Gastroesophageal sphincter (tissue), 4 donors: ENCODE data around the gene TMEM207. TPM values are rescaled to one million over a fixed set of nuclear protein-coding genes. Genes with fewer than 3 reads are reported as not detected.

ENCODE experiments used
- ATAC-seq: fragments of 150-250 bp; one replicate; pipeline ENCODE4 v1.9.1; 2016; ENCODE audit warnings: mild to moderate bottlenecking, moderate library complexity
- H3K27ac ChIP-seq, 4 donors: fragments of 200-600 bp; sonication (generic) in 3 of 4; 1 replicate in 3 of 4; 2 replicates in 1 of 4; pipeline ENCODE4 v1.5.1; 2016 to 2019
- H3K27me3 ChIP-seq: fragments of 200-600 bp; sonication (generic); one replicate; pipeline ENCODE4 v1.5.1; 2019
- H3K36me3 ChIP-seq, 2 donors: fragments of 200-600 bp; sonication (generic); one replicate each; pipeline ENCODE4 v1.5.1; 2019; ENCODE audit warnings: control low read depth in 1 of 2
- H3K4me1 ChIP-seq, 3 donors: fragments of 200-600 bp; sonication (generic); 1 replicate in 2 of 3; 2 replicates in 1 of 3; pipeline ENCODE4 v1.5.1; 2016 to 2019; ENCODE audit warnings: control low read depth in 2 of 3
- H3K4me3 ChIP-seq, 2 donors: fragments of 200-600 bp; sonication (generic); one replicate each; pipeline ENCODE4 v1.5.1; 2019; ENCODE audit warnings: mild to moderate bottlenecking in 1 of 2, moderate library complexity in 1 of 2
- H3K9me3 ChIP-seq, 3 donors: fragments of 200-600 bp; sonication (generic); one replicate each; pipeline ENCODE4 v1.5.1; 2017 to 2019; ENCODE audit warnings: control low read depth in 2 of 3
- CTCF ChIP-seq, 4 experiments: fragments of 200-600 bp in 2 of 4; fragments of 450-650 bp in 2 of 4; sonication (generic) in 1 of 4; IDR thresholded peaks; one replicate each; pipeline ENCODE4 v1.5.1; 2017 to 2019; ENCODE audit warnings: antibody characterized with exemption in 4 of 4, mild to moderate bottlenecking in 2 of 4, moderate library complexity in 2 of 4
- EP300 ChIP-seq: sonication (generic); formaldehyde crosslinking; IDR thresholded peaks from one replicate; pipeline ENCODE4 v1.6.1; 2017; ENCODE audit warnings: antibody characterized with exemption, mild to moderate bottlenecking
- POLR2A ChIP-seq, 2 donors: fragments of 450-650 bp; IDR thresholded peaks; one replicate each; pipeline ENCODE4 v1.6.1; 2017; ENCODE audit warnings: antibody characterized with exemption in 2 of 2, mild to moderate bottlenecking in 2 of 2, moderate library complexity in 1 of 2
- POLR2AphosphoS5 ChIP-seq: sonication (generic); formaldehyde crosslinking; IDR thresholded peaks from one replicate; pipeline ENCODE4 v1.6.1; 2017; ENCODE audit warnings: antibody characterized with exemption
- WGBS, 2 donors: methylation state at CpG; one replicate each; pipeline ENCODE4 v1.1.5; 2018; ENCODE audit warnings: low coverage in 1 of 2; 5-methylcytosine and 5-hydroxymethylcytosine counted together
- total RNA-seq, 4 donors: library from RNA; depleted of rRNA; stranded (reverse); fragments of >200 nt; gene quantifications; one replicate each; pipeline ENCODE4 v1.1.0, GENCODE V29; 2016

The TMEM207 gene
- total RNA-seq, result not detected

DNA sequence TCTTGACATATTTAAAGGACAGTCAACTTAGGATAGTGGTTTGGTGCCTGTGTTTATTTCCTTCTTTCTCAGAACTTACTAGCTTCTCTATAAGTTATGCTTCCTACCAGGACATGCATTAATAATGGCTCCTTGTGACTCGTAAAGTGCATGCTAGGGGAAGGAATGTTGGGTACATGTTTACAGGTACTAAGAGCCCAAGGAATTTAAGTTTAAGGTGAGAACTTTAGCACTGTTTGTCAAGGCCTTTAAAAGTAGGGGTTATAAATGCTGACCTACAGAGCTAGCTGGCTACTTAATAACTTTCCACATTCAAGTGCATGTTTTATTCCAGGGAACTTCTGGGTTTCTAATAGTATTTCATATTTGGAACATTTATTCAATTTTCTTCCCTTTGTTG lies at the start of gene TMEM207:
TMEM207 (minus strand) TSS at position 101 of the 400 bp plus-strand sequence; CDS start at position 9, 92 bp downstream.
- no peaks in the 10 kb centered on the region for H3K9me3 ChIP-seq
- H3K27me3 ChIP-seq, result no peaks in the 10 kb centered on the region
- ATAC-seq, result no peak
- H3K36me3 ChIP-seq, result no peaks in the 10 kb centered on the region
- TF ChIP-seq POLR2AphosphoS5 (no peak), CTCF (IDR thresholded peaks at IDR 0.05) (no peak), EP300 (no peak), POLR2A (IDR thresholded peaks at IDR 0.05) (no peak)
- H3K4me3 ChIP-seq, result no peak within 1 kb of the TSS
- H3K27ac ChIP-seq, result no peak within 1 kb of the TSS
- WGBS, 2 donors, result 60 to 75% methylated on average over 1 of the region's 1 CpG
- H3K4me1 ChIP-seq, result no peaks in the 10 kb centered on the region

GRCh38 chr3:190499122-190499521 lies 49.4 kb upstream of the TMEM207 start:
- Histone ChIP-seq H3K27ac (no peak overlapping the region), H3K4me3 (no peak overlapping the region), H3K36me3 (no peaks in the 10 kb centered on the region), H3K9me3 (no peaks in the 10 kb centered on the region), H3K27me3 (peaks cover 3% of the 10 kb centered on the region), H3K4me1 (no peaks in the 10 kb centered on the region)
- ATAC-seq, result no peak
- no peak for TF ChIP-seq EP300
- no peak for TF ChIP-seq POLR2A (IDR thresholded peaks at IDR 0.05)
- no peak for TF ChIP-seq POLR2AphosphoS5
- no peak for TF ChIP-seq CTCF (IDR thresholded peaks at IDR 0.05)
- 17 to 60% methylated on average over 1 to 2 of the region's 2 CpGs for WGBS, 2 donors

- no peak for ATAC-seq
- no peak overlapping the region for H3K27ac ChIP-seq
- WGBS, 2 donors, result 82 to 86% methylated on average over 2 of the region's 2 CpGs
Observed at GRCh38 chr3:190498293-190498692, 48.6 kb upstream of the TMEM207 start.

DNA sequence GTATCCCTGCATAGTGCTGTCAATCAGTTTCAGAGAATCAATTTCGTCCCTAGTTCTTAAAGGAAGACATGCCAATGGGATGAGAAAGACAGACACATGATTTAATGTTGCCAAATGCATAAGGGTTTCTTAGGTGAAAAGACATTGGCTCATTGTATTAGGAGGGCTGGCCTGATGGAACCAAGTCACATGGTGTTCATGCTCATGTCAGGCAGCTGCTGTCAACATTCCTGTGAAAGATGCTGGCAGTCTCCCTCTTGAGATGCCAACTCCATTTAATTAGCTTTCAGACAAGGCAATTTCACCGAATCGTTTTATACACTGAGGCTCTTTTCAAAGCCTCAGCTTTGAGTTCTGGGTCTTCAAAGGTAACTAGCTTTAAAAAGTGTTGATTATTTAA lies 48.1 kb upstream of the TMEM207 start:
- no peaks in the 10 kb centered on the region for H3K9me3 ChIP-seq
- no peaks in the 10 kb centered on the region for H3K27me3 ChIP-seq
- H3K4me3 ChIP-seq, result no peak overlapping the region
- no peak overlapping the region for H3K27ac ChIP-seq
- no peaks in the 10 kb centered on the region for H3K4me1 ChIP-seq
- H3K36me3 ChIP-seq, result no peaks in the 10 kb centered on the region
- 71 to 90% methylated on average over 3 of the region's 3 CpGs for WGBS, 2 donors
- no peak for ATAC-seq
- TF ChIP-seq POLR2AphosphoS5 (no peak), EP300 (no peak), POLR2A (IDR thresholded peaks at IDR 0.05) (no peak), CTCF (IDR thresholded peaks at IDR 0.05) (no peak)

More at GRCh38 chr3:190498293-190498692, 48.6 kb upstream of the TMEM207 start:
- TF ChIP-seq CTCF (IDR thresholded peaks at IDR 0.05), result no peak
- TF ChIP-seq EP300, result no peak
- no peak for TF ChIP-seq POLR2AphosphoS5
- TF ChIP-seq POLR2A (IDR thresholded peaks at IDR 0.05), result no peak
- Histone ChIP-seq H3K36me3 (no peaks in the 10 kb centered on the region), H3K9me3 (no peaks in the 10 kb centered on the region), H3K4me1 (no peaks in the 10 kb centered on the region), H3K27me3 (no peaks in the 10 kb centered on the region), H3K4me3 (no peak overlapping the region)

DNA sequence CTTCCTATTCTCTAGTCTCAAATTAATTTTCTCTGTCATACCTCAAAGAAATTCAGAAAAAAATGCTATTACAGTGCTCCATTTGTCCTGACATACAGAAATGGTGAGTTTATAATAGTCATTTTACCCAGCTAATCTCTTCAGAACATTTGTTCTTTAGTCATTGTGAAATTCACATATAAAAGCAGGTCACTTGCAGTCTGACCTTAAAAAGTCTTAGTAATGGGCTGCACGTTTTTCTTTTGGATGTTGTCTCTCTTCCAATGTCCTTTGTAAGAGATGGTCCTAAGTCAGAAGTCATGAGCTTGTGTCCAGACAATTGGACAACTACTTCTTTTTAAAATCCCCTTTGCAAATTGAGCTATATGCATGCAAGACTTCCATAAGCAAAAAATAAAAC lies 47.2 kb upstream of the TMEM207 start:
- no peak overlapping the region for H3K27ac ChIP-seq
- WGBS, 2 donors, result 0 to 13% methylated on average over 1 of the region's 1 CpG
- no peak for ATAC-seq
- H3K4me3 ChIP-seq, result no peak overlapping the region
- H3K4me1 ChIP-seq, result no peaks in the 10 kb centered on the region
- TF ChIP-seq EP300, result no peak
- H3K36me3 ChIP-seq, result no peaks in the 10 kb centered on the region
- no peaks in the 10 kb centered on the region for H3K27me3 ChIP-seq
- no peaks in the 10 kb centered on the region for H3K9me3 ChIP-seq
